ENCODE measurements around the gene SASH3. TPM values are rescaled to one million over a fixed set of nuclear protein-coding genes. Genes with fewer than 3 reads are reported as not detected.
"Not testable (repeated sequence)": the region's sequence is repeated elsewhere in the genome, so short reads cannot be mapped to it uniquely, and the experiment has no call there.

SASH3 gene
- polyA plus RNA-seq, 1 donor = 11.4 TPM

DNA sequence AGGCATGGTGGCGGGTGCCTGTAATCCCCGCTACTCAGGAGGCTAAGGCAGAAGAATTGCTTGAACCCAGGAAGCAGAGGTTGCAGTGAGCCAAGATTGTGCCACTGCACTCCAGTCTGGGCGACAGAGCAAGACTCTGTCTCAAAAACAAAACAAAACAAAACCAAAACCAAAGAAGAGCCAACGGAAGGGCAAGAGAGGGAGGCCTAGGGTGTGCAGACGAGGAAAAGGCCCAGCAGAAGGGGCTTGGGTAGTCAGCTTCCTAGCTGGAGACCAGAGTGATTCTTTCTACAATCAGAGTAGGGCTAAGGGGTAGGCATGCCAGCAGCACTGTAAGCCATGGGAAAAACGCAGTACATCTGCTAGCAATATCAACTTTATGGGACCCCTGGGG, 37.0 kb upstream of the SASH3 start:
- peaks cover 22% of the 10 kb centered on the region for H3K36me3 ChIP-seq (ENCODE audit: control insufficient read depth, insufficient read depth, low read length)
- WGBS (ENCODE audit: insufficient coverage, low lambda C conversion rate) = 92% methylated on average over 2 of the region's 6 CpGs
- not testable (repeated sequence) for H3K27me3 ChIP-seq (ENCODE audit: control insufficient read depth, insufficient read depth, low read length); H3K9me3 ChIP-seq (ENCODE audit: control insufficient read depth, low read depth, low read length); H3K4me3 ChIP-seq (ENCODE audit: low read length); H3K27ac ChIP-seq (ENCODE audit: low read length); DNase-seq
- peaks cover 13% of the 10 kb centered on the region for H3K4me1 ChIP-seq (ENCODE audit: control insufficient read depth, insufficient read depth, low read length)

DNA sequence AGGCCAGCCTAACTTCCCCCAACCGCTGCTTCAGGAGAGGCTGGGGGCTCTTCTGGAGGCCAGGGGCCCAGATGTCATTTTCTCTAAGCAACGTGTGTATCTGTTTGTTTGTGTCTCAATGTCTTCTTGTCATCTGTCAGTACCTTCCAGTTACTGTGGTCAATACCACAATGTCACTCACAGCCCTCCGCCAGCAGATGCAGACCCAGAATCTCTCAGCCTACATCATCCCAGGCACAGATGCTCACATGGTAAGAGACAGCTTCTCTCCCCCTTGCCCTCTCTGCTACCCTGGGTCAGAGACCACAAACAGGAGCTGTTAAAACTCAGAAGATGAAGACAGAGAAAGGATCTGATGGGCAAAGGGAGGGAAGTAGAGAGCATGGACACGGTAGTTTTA, 35.9 kb upstream of the SASH3 start:
- DNase-seq = no peak
- no CpG with 5 or more reads among the region's 4 CpGs for WGBS (ENCODE audit: insufficient coverage, low lambda C conversion rate)
- Histone ChIP-seq H3K36me3 (ENCODE audit: control insufficient read depth, insufficient read depth, low read length) (peaks cover 22% of the 10 kb centered on the region), H3K27ac (ENCODE audit: low read length) (no peak overlapping the region), H3K4me1 (ENCODE audit: control insufficient read depth, insufficient read depth, low read length) (peaks cover 3% of the 10 kb centered on the region), H3K9me3 (ENCODE audit: control insufficient read depth, low read depth, low read length) (no peaks in the 10 kb centered on the region), H3K27me3 (ENCODE audit: control insufficient read depth, insufficient read depth, low read length) (no peaks in the 10 kb centered on the region), H3K4me3 (ENCODE audit: low read length) (no peak overlapping the region)

DNA sequence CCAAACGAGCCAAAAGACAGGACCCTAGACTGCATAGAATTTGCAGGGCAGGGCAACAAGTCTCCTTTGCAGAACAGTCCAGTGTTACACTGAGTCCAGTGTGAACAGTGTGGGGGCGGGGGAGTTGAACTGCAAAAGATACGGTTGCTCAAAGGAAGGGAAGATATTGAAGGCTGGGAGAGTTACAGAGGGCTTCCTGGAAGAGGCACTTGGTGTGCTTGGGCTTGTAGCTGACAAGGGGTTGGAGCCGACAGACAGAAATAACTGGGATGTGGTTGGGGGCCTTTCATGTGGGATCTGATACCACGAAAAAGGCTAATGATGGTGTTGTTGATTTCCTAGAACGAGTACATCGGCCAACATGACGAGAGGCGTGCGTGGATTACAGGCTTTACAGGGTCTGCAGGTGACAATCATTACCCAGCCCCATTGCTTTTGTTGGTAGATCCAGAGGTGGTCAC, 34.9 kb upstream of the SASH3 start:
- Histone ChIP-seq H3K4me1 (ENCODE audit: control insufficient read depth, insufficient read depth, low read length) (peaks cover 3% of the 10 kb centered on the region), H3K4me3 (ENCODE audit: low read length) (no peak overlapping the region), H3K36me3 (ENCODE audit: control insufficient read depth, insufficient read depth, low read length) (peaks cover 25% of the 10 kb centered on the region), H3K9me3 (ENCODE audit: control insufficient read depth, low read depth, low read length) (no peaks in the 10 kb centered on the region), H3K27me3 (ENCODE audit: control insufficient read depth, insufficient read depth, low read length) (no peaks in the 10 kb centered on the region), H3K27ac (ENCODE audit: low read length) (no peak overlapping the region)
- DNase-seq = no peak
- WGBS (ENCODE audit: insufficient coverage, low lambda C conversion rate) = no CpG with 5 or more reads among the region's 10 CpGs

- Histone ChIP-seq H3K4me1 (ENCODE audit: control insufficient read depth, insufficient read depth, low read length) (peaks cover 3% of the 10 kb centered on the region), H3K36me3 (ENCODE audit: control insufficient read depth, insufficient read depth, low read length) (peaks cover 25% of the 10 kb centered on the region), H3K27ac (ENCODE audit: low read length) (peak overlapping the region; percentile 31), H3K9me3 (ENCODE audit: control insufficient read depth, low read depth, low read length) (no peaks in the 10 kb centered on the region), H3K27me3 (ENCODE audit: control insufficient read depth, insufficient read depth, low read length) (no peaks in the 10 kb centered on the region), H3K4me3 (ENCODE audit: low read length) (no peak overlapping the region)
- no CpG with 5 or more reads among the region's 7 CpGs for WGBS (ENCODE audit: insufficient coverage, low lambda C conversion rate)
- DNase-seq = no peak
These were observed 32.9 kb upstream of the SASH3 start for GRCh38 chrX:129746557-129747470.

GRCh38 chrX:129747533-129747932, 32.2 kb upstream of the SASH3 start:
- Histone ChIP-seq H3K4me1 (ENCODE audit: control insufficient read depth, insufficient read depth, low read length) (peaks cover 3% of the 10 kb centered on the region), H3K4me3 (ENCODE audit: low read length) (no peak overlapping the region), H3K9me3 (ENCODE audit: control insufficient read depth, low read depth, low read length) (no peaks in the 10 kb centered on the region), H3K36me3 (ENCODE audit: control insufficient read depth, insufficient read depth, low read length) (peaks cover 30% of the 10 kb centered on the region), H3K27me3 (ENCODE audit: control insufficient read depth, insufficient read depth, low read length) (no peaks in the 10 kb centered on the region), H3K27ac (ENCODE audit: low read length) (peak overlapping the region; percentile 31)
- DNase-seq = no peak
- no CpG with 5 or more reads among the region's 4 CpGs for WGBS (ENCODE audit: insufficient coverage, low lambda C conversion rate)

- WGBS (ENCODE audit: insufficient coverage, low lambda C conversion rate) = no CpG with 5 or more reads among the region's 4 CpGs
- DNase-seq = no peak
- Histone ChIP-seq H3K27me3 (ENCODE audit: control insufficient read depth, insufficient read depth, low read length) (no peaks in the 10 kb centered on the region), H3K4me1 (ENCODE audit: control insufficient read depth, insufficient read depth, low read length) (no peaks in the 10 kb centered on the region), H3K36me3 (ENCODE audit: control insufficient read depth, insufficient read depth, low read length) (peaks cover 36% of the 10 kb centered on the region), H3K27ac (ENCODE audit: low read length) (no peak overlapping the region), H3K4me3 (ENCODE audit: low read length) (no peak overlapping the region), H3K9me3 (ENCODE audit: control insufficient read depth, low read depth, low read length) (no peaks in the 10 kb centered on the region)
These were observed 31.4 kb upstream of the SASH3 start for GRCh38 chrX:129748305-129748704.

DNA sequence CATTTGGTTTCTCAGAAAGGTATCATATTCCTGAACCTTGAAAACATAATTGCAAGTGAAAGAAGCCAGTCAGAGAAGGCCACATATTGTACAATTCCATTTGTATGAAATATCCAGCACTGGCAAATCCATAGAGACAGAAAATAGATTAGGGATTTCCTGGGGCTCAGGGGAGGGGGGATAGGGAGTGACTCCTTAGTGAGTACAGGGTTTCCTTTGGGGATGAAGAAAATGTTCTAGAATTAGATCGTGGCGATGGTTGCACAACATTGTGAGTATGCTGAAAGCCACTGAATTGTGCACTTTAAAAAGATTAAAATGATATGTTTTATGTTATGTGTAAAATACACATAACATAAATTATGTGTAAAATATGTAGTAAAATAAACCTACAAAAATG, 30.7 kb upstream of the SASH3 start:
- Histone ChIP-seq H3K27me3 (ENCODE audit: control insufficient read depth, insufficient read depth, low read length) (no peaks in the 10 kb centered on the region), H3K27ac (ENCODE audit: low read length) (no peak overlapping the region), H3K9me3 (ENCODE audit: control insufficient read depth, low read depth, low read length) (no peaks in the 10 kb centered on the region), H3K4me3 (ENCODE audit: low read length) (no peak overlapping the region), H3K36me3 (ENCODE audit: control insufficient read depth, insufficient read depth, low read length) (peaks cover 33% of the 10 kb centered on the region), H3K4me1 (ENCODE audit: control insufficient read depth, insufficient read depth, low read length) (no peaks in the 10 kb centered on the region)
- WGBS (ENCODE audit: insufficient coverage, low lambda C conversion rate) = no CpG with 5 or more reads among the region's 2 CpGs
- DNase-seq = no peak

DNA sequence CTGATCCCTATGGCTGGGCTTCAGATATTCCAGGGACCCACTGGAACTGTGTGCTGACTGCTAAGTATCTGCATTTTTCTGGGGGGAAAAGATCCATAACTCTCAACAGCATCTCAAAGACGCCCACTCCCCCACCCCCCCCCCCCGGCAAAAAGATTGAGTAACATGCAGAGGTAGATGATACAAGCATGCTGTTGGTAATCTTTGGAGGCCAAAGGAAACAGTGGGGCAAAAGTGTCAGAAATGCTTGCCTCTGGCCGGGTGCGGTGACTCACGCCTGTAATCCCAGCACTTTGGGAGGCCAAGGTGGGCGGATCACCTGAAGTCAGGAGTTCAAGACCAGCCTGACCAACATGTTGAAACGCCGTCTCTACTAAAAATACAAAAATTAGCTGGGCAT, 28.8 kb upstream of the SASH3 start:
- H3K4me1 ChIP-seq (ENCODE audit: control insufficient read depth, insufficient read depth, low read length) = no peaks in the 10 kb centered on the region
- no peaks in the 10 kb centered on the region for H3K9me3 ChIP-seq (ENCODE audit: control insufficient read depth, low read depth, low read length)
- H3K27me3 ChIP-seq (ENCODE audit: control insufficient read depth, insufficient read depth, low read length) = no peaks in the 10 kb centered on the region
- no peak overlapping the region for H3K27ac ChIP-seq (ENCODE audit: low read length)
- H3K4me3 ChIP-seq (ENCODE audit: low read length) = no peak overlapping the region
- H3K36me3 ChIP-seq (ENCODE audit: control insufficient read depth, insufficient read depth, low read length) = peaks cover 28% of the 10 kb centered on the region
- no CpG with 5 or more reads among the region's 8 CpGs for WGBS (ENCODE audit: insufficient coverage, low lambda C conversion rate)
- no peak for DNase-seq

- H3K4me3 ChIP-seq (ENCODE audit: low read length) = no peak overlapping the region
- H3K9me3 ChIP-seq (ENCODE audit: control insufficient read depth, low read depth, low read length) = no peaks in the 10 kb centered on the region
- H3K27ac ChIP-seq (ENCODE audit: low read length) = no peak overlapping the region
- no peaks in the 10 kb centered on the region for H3K4me1 ChIP-seq (ENCODE audit: control insufficient read depth, insufficient read depth, low read length)
- no peak for DNase-seq
- no peaks in the 10 kb centered on the region for H3K27me3 ChIP-seq (ENCODE audit: control insufficient read depth, insufficient read depth, low read length)
- WGBS (ENCODE audit: insufficient coverage, low lambda C conversion rate) = no CpG with 5 or more reads among the region's 22 CpGs
- H3K36me3 ChIP-seq (ENCODE audit: control insufficient read depth, insufficient read depth, low read length) = peaks cover 33% of the 10 kb centered on the region
These were observed 25.4 kb upstream of the SASH3 start for GRCh38 chrX:129754056-129755024.
